Common myeloid progenitor, CD34-positive (primary cell): ENCODE measurements around the gene ZMYM3.
A peak's percentile ranks its signal among the peaks of the same experiment; 100 is the strongest.

Source experiments
- CTCF ChIA-PET: fragments of 350-600 bp; sonication (Branson Sonifier 250); formaldehyde crosslinking; loops from one replicate; lab custom pipeline; 2021; ENCODE audit warnings: antibody characterized with exemption; lab: Charles Lee
- POLR2A ChIA-PET: fragments of 350-600 bp; sonication (Branson Sonifier 250); formaldehyde crosslinking; loops from one replicate; lab custom pipeline; 2021; ENCODE audit warnings: antibody characterized with exemption; lab: Charles Lee
- DNase-seq, 3 donors: peaks; one replicate each; pipeline versions ENCODE4 v3.0.0 to v3.0.0-alpha.2; 2013
- H3K27ac ChIP-seq, 2 experiments: 1 replicate in 1 of 2; 2 replicates in 1 of 2; pipeline ENCODE4 v1.7.0; 2013; ENCODE audit warnings: inconsistent platforms in 2 of 2, low read length in 2 of 2, mild to moderate bottlenecking in 2 of 2, low read depth in 1 of 2, moderate library complexity in 1 of 2; ENCODE audit not compliant: severe bottlenecking in 2 of 2, insufficient read depth in 1 of 2, poor library complexity in 1 of 2
- H3K27me3 ChIP-seq, 5 experiments: replicated peaks in 2 of 5; 1 replicate in 3 of 5; 2 replicates in 2 of 5; pipeline versions ENCODE4 v1.6.1 to v1.7.0; 2013; ENCODE audit warnings: low read length in 4 of 5, mild to moderate bottlenecking in 2 of 5, moderate library complexity in 2 of 5, inconsistent platforms in 1 of 5; ENCODE audit not compliant: insufficient read depth in 5 of 5, control insufficient read depth in 4 of 5
- H3K36me3 ChIP-seq, 4 experiments: 1 replicate in 2 of 4; 2 replicates in 2 of 4; pipeline versions ENCODE4 v1.6.1 to v1.7.0; 2013; ENCODE audit warnings: low read length in 3 of 4, control low read depth in 1 of 4, mild to moderate bottlenecking in 1 of 4; ENCODE audit not compliant: control insufficient read depth in 4 of 4, insufficient read depth in 4 of 4
- H3K4me1 ChIP-seq, 4 experiments: 1 replicate in 3 of 4; 2 replicates in 1 of 4; pipeline versions ENCODE4 v1.6.1 to v1.7.1; 2013; ENCODE audit warnings: low read length in 3 of 4, mild to moderate bottlenecking in 3 of 4, control low read depth in 1 of 4, inconsistent platforms in 1 of 4, moderate library complexity in 1 of 4; ENCODE audit not compliant: control insufficient read depth in 4 of 4, insufficient read depth in 4 of 4; ENCODE audit errors: control extremely low read depth in 1 of 4
- H3K4me3 ChIP-seq, 7 experiments: 1 replicate in 4 of 7; 2 replicates in 3 of 7; pipeline versions ENCODE4 v1.5.1 to v1.7.0; 2013; ENCODE audit warnings: mild to moderate bottlenecking in 7 of 7, low read length in 6 of 7, moderate library complexity in 6 of 7, inconsistent platforms in 2 of 7, low read depth in 2 of 7, control low read depth in 1 of 7; ENCODE audit not compliant: insufficient read depth in 4 of 7, control insufficient read depth in 1 of 7; ENCODE audit errors: extremely low read depth in 1 of 7
- H3K9me3 ChIP-seq, 5 experiments: 1 replicate in 4 of 5; 2 replicates in 1 of 5; pipeline versions ENCODE4 v1.6.1 to v1.7.1; 2013; ENCODE audit warnings: low read length in 4 of 5, mild to moderate bottlenecking in 2 of 5, inconsistent platforms in 1 of 5, low read depth in 1 of 5, moderate library complexity in 1 of 5; ENCODE audit not compliant: control insufficient read depth in 4 of 5, insufficient read depth in 2 of 5; ENCODE audit errors: control extremely low read depth in 1 of 5
- WGBS: methylation state at CpG from one replicate; pipeline ENCODE4 v1.1.5; 2013; ENCODE audit not compliant: insufficient coverage; 5-methylcytosine and 5-hydroxymethylcytosine counted together

ZMYM3 gene

GRCh38 chrX:71214152-71214551, 39.8 kb downstream of the ZMYM3 start:
- WGBS, result 100% methylated on average over 1 of the region's 1 CpG
- CTCF ChIA-PET, result no interaction called here
- no peak for DNase-seq

GRCh38 chrX:71212536-71212935, 41.4 kb downstream of the ZMYM3 start:
- H3K9me3 ChIP-seq, result no peaks in the 10 kb centered on the region
- WGBS, result 75% methylated on average over 5 of the region's 5 CpGs
- ChIA-PET CTCF (interaction anchor here (1.2 to 1.3 kb wide), 3 partner anchors 15 to 16 kb away, joined by 3 read pairs; no protein-coding TSS in a partner anchor), POLR2A (no interaction called here)
- no peaks in the 10 kb centered on the region for H3K36me3 ChIP-seq
- H3K27me3 ChIP-seq, result no peaks in the 10 kb centered on the region
- no peak overlapping the region for H3K27ac ChIP-seq
- H3K4me3 ChIP-seq, result no peak overlapping the region
- DNase-seq, result no peak
- no peaks in the 10 kb centered on the region for H3K4me1 ChIP-seq

More at GRCh38 chrX:71214152-71214551, 39.8 kb downstream of the ZMYM3 start:
- POLR2A ChIA-PET, result no interaction called here
- no peaks in the 10 kb centered on the region for H3K9me3 ChIP-seq
- H3K27ac ChIP-seq, result no peak overlapping the region
- H3K27me3 ChIP-seq, result no peaks in the 10 kb centered on the region
- H3K4me1 ChIP-seq, result no peaks in the 10 kb centered on the region
- H3K36me3 ChIP-seq, result no peaks in the 10 kb centered on the region
- H3K4me3 ChIP-seq, result no peak overlapping the region

- Histone ChIP-seq H3K36me3 (no peaks in the 10 kb centered on the region), H3K4me3 (no peak overlapping the region), H3K9me3 (no peaks in the 10 kb centered on the region), H3K27me3 (no peaks in the 10 kb centered on the region), H3K4me1 (no peaks in the 10 kb centered on the region), H3K27ac (no peak overlapping the region)
- no peak for DNase-seq
- ChIA-PET POLR2A (no interaction called here), CTCF (no interaction called here)
- 85% methylated on average over 3 of the region's 3 CpGs for WGBS
Observed at GRCh38 chrX:71210816-71211215, 43.1 kb downstream of the ZMYM3 start.

- H3K36me3 ChIP-seq, result no peaks in the 10 kb centered on the region
- ChIA-PET CTCF (no interaction called here), POLR2A (no interaction called here)
- H3K27me3 ChIP-seq, result no peaks in the 10 kb centered on the region
- H3K4me3 ChIP-seq, result no peak overlapping the region
- H3K27ac ChIP-seq, result no peak overlapping the region
- peaks cover 5 to 23% (median 14%) of the 10 kb centered on the region in 4 experiments for H3K4me1 ChIP-seq
- WGBS, result 94% methylated on average over 6 of the region's 7 CpGs
- no peak for DNase-seq
- no peaks in the 10 kb centered on the region for H3K9me3 ChIP-seq
Observed at GRCh38 chrX:71199252-71200008, 54.5 kb downstream of the ZMYM3 start.

- ChIA-PET CTCF (interaction anchor here (0.6 kb wide), 1 partner anchor 18 kb away, joined by 3 read pairs; no protein-coding TSS in a partner anchor), POLR2A (interaction anchor here (0.6 kb wide), 1 partner anchor 92 kb away, joined by 3 read pairs; no protein-coding TSS in a partner anchor)
- 18% methylated on average over 3 of the region's 3 CpGs for WGBS
- Histone ChIP-seq H3K27ac (peak overlapping the region in 1 of 2 experiments; percentile 39), H3K27me3 (no peaks in the 10 kb centered on the region), H3K4me3 (peak overlapping the region in 6 of 7 experiments; percentile 16 to 65 (median 33)), H3K36me3 (no peaks in the 10 kb centered on the region), H3K4me1 (peaks cover 5 to 23% (median 14%) of the 10 kb centered on the region in 4 experiments), H3K9me3 (no peaks in the 10 kb centered on the region)
- peak; percentile 34 to 65 (median 56) for DNase-seq
Observed at GRCh38 chrX:71198066-71198465, 55.9 kb downstream of the ZMYM3 start.

- 47% methylated on average over 4 of the region's 4 CpGs for WGBS
- peaks cover 5 to 23% (median 14%) of the 10 kb centered on the region in 4 experiments for H3K4me1 ChIP-seq
- H3K9me3 ChIP-seq, result no peaks in the 10 kb centered on the region
- ChIA-PET POLR2A (no interaction called here), CTCF (interaction anchor here (1.3 kb wide), 1 partner anchor 16 kb away, joined by 3 read pairs; no protein-coding TSS in a partner anchor)
- no peaks in the 10 kb centered on the region for H3K27me3 ChIP-seq
- H3K36me3 ChIP-seq, result no peaks in the 10 kb centered on the region
- DNase-seq, result peak in 2 of 3 donors; percentile 24 to 46
- H3K27ac ChIP-seq, result no peak overlapping the region
- peak overlapping the region in 3 of 7 experiments; percentile 12 to 38 (median 33) for H3K4me3 ChIP-seq
Observed at GRCh38 chrX:71195964-71196649, 57.8 kb downstream of the ZMYM3 start.

- no peak overlapping the region for H3K4me3 ChIP-seq
- no peak for DNase-seq
- ChIA-PET CTCF (interaction anchor here (1.3 kb wide), 1 partner anchor 11 kb away, joined by 5 read pairs; no protein-coding TSS in a partner anchor), POLR2A (no interaction called here)
- no peaks in the 10 kb centered on the region for H3K27me3 ChIP-seq
- no peaks in the 10 kb centered on the region for H3K36me3 ChIP-seq
- H3K4me1 ChIP-seq, result peaks cover 0 to 6% (median 4%) of the 10 kb centered on the region in 4 experiments
- H3K27ac ChIP-seq, result no peak overlapping the region
- H3K9me3 ChIP-seq, result no peaks in the 10 kb centered on the region
Observed at GRCh38 chrX:71191248-71191647, 62.7 kb downstream of the ZMYM3 start.
